ENCODE data around the gene CLMN.

The CLMN gene

DNA sequence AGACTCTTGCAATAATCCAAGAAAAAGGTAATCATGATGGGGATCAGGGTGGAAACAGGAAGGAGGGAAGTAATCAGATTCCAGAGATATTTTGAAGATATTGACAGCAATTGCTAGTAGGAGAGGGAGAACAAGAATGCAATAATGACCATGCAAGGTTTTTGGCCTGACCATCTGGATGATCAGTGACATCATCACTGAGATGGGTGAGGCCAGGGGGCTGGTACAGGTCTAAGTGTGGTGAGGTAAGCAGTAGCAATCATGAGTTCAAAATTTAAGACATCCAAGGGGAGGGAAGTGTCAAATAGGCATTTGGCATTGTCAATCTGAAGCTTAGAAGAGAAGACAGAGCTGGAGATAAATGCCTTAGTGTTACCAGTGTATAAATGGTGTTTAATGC lies 24.8 kb upstream of the CLMN start:
- DNase-seq (ENCODE audit: low spot score) = no peak

DNA sequence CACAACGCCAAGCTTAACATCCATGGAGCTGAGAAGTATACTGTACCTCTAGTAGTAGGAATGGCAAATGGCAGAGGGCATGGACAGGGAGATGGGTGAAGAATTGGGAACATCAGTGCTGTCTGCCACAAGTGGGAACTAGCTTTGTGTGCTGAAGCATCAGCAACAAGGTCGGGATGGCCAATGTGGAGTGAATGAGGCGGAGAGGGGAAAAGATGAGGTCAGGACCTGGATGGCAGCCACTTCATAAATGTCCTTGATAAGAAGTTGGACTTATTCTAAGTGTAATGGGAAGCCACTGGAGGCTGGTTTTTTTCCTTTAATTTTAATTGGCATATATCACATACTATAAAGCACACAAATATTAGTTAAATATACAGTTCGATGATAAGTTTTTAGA lies 21.9 kb upstream of the CLMN start:
- DNase-seq (ENCODE audit: low spot score) = no peak

- no peak for DNase-seq (ENCODE audit: low spot score)
Observed at GRCh38 chr14:95341115-95341514, 21.4 kb upstream of the CLMN start.

GRCh38 chr14:95340201-95340697 lies 20.5 kb upstream of the CLMN start:
- peak; percentile 47 for DNase-seq (ENCODE audit: low spot score)

GRCh38 chr14:95339301-95339865 lies 19.7 kb upstream of the CLMN start:
- DNase-seq (ENCODE audit: low spot score) = no peak

- no peak for DNase-seq (ENCODE audit: low spot score)
Observed at GRCh38 chr14:95338436-95338835, 18.7 kb upstream of the CLMN start.

- no peak for DNase-seq (ENCODE audit: low spot score)
Observed at GRCh38 chr14:95337041-95337595, 17.4 kb upstream of the CLMN start.

GRCh38 chr14:95336192-95336760 lies 16.6 kb upstream of the CLMN start:
- DNase-seq (ENCODE audit: low spot score) = no peak

DNA sequence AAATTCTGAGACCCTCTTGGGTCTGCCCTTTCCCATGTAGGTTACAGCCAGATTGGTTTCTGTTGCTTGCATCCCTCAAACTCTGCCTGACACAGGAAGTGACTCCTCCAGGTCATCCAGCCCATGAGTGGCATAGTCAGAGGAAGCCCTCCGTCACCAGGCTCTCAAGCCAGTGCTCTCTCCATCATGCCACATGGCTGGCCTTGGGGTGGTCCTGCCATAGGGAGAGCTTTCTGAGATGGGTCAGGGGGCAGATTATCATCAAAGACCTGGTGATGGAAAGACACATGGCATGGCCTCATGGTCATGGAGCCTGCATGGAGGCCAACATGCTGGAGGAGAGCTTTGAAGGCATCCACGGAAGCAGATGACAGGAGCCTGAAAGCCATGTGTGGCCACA lies 15.4 kb upstream of the CLMN start:
- DNase-seq (ENCODE audit: low spot score) = no peak

GRCh38 chr14:95334044-95334443 lies 14.3 kb upstream of the CLMN start:
- DNase-seq (ENCODE audit: low spot score) = no peak

DNA sequence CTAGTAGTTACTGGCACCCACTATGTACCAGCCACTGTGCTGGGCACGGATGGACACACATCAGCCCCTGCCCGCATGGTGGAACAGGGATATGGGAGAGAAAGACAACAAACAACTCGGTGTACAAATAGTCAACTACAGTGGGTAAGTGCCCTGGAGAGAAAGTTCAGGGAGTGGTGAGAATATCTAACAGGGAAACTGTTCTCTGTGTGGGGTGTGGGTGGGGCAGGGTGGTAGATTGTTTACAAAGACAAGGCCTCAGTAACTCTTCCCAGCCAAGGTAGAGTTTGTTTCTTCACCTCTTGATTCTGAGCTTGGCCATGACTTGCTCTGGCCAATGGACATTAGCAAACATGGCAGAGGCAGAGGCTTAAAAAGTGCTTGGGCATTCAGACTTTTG lies 12.9 kb upstream of the CLMN start:
- no peak for DNase-seq (ENCODE audit: low spot score)

- no peak for DNase-seq (ENCODE audit: low spot score)
Observed at GRCh38 chr14:95331708-95332408, 12.2 kb upstream of the CLMN start.

GRCh38 chr14:95330591-95331370 lies 11.1 kb upstream of the CLMN start:
- DNase-seq (ENCODE audit: low spot score) = no peak

- DNase-seq (ENCODE audit: low spot score) = no peak
Observed at GRCh38 chr14:95329941-95330340, 10.2 kb upstream of the CLMN start.

- DNase-seq (ENCODE audit: low spot score) = no peak
Observed at GRCh38 chr14:95328729-95329503, 9.2 kb upstream of the CLMN start.

- DNase-seq (ENCODE audit: low spot score) = no peak
Observed at GRCh38 chr14:95327558-95328374, 8.1 kb upstream of the CLMN start.

- no peak for DNase-seq (ENCODE audit: low spot score)
Observed at GRCh38 chr14:95326987-95327386, 7.3 kb upstream of the CLMN start.

GRCh38 chr14:95323917-95324316 lies 4.2 kb upstream of the CLMN start:
- peak; percentile 23 for DNase-seq (ENCODE audit: low spot score)

- no peak for DNase-seq (ENCODE audit: low spot score)
Observed at GRCh38 chr14:95323361-95323760, 3.7 kb upstream of the CLMN start.

DNA sequence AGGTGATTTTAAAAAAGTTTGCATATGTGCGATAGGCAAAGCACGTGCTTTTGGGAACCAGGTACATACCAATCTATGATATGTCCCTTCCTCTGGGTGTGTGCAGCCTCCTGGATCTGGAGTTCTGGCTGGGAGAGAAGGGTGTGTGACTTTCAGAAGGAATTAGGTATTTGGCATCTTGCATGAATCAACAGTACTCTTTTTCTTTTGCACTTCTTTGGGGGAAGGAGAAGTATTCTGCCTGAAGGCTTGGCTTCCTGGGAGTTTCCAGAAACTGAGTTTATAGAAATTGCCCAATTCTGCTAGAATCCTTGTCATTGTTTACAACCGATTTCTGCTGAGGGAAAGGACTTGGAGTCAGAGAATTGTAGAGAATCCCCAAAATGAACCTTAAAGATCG lies 2.9 kb upstream of the CLMN start:
- DNase-seq (ENCODE audit: low spot score) = no peak

Measured in SW480 (cell line).